GM19395 (cell line): ENCODE results near the gene DNAJC15.
"Not testable (repeated sequence)": the region's sequence is repeated elsewhere in the genome, so short reads cannot be mapped to it uniquely, and the experiment has no call there.

Experiments
- ATAC-seq: cut with Tn5 transposase; IDR thresholded peaks from one replicate; pipeline ENCODE4 v1.9.1; 2021; ENCODE audit warnings: mild to moderate bottlenecking, moderate library complexity; ENCODE audit not compliant: unreplicated experiment

The DNAJC15 gene

DNA sequence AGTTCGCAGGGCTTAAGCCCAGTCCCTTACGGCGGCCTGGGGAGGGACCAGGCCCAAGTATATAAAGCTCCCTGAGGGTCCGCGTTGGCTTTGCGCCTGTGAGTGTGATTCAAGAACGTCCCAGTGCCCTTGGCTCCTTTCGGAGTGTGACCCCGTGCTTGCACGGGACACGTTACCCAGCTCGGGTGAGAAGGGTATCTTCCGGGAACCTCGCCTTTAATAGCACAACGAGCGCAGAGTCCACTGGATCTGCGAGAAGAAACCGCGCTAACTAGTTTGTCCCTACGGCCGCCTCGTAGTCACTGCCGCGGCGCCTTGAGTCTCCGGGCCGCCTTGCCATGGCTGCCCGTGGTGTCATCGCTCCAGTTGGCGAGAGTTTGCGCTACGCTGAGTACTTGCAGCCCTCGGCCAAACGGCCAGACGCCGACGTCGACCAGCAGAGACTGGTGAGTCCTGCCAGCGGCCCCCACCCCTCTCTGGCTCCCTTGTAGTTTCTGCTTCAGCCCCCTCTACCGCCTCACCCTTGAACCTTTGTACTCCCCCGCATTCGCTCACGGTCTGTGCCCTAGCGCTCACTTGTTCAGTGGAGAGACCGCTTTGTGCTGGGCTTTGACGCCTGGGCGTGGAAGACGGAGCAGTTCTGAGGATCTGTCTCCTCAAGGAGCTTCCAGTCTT lies at the start of gene DNAJC15:
DNAJC15 (plus strand) TSS at position 298 of the 675 bp plus-strand sequence; CDS start at position 339, 41 bp downstream.
- peak; percentile 90 for ATAC-seq

DNA sequence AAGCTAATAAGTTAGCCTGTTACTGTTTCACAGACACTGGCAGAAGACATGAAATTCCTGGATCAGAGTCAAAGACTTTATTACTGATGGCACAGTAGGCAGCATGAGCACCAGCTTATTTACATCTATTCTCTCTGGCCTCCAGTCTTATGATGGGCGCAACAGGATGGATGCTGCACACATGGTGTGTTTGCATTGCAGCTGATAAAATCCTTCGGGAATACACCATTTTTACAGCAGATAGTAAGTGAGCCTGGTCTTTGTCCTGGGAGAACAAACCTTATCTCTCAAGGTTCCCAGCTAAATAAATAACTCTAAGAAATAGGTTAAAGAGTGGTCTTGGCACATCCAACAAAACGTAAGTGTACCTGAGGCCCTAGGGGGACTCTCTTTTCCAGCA lies 47.3 kb upstream of the DNAJC15 start:
- ATAC-seq = no peak

DNA sequence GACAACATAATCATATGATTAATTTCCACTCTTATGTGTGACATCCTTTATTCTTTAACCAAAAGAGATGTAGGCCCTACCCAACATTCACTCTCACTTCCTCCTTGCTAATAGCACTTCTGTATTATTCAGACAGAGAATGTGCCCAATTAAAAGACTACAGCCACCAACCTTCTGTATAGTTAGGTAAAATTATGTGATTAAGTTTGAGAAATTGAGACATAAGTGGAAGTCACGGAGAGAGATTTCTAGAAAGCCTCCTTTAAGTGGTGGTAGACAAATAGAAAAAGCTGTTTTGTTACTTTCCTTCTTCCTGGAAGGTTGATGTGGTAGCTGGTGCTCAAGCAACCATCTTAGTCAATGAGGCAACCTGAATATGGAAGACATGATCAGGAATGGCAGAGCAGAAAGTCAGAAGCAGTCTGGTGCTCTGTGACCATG lies 46.1 kb upstream of the DNAJC15 start:
- no peak for ATAC-seq

DNA sequence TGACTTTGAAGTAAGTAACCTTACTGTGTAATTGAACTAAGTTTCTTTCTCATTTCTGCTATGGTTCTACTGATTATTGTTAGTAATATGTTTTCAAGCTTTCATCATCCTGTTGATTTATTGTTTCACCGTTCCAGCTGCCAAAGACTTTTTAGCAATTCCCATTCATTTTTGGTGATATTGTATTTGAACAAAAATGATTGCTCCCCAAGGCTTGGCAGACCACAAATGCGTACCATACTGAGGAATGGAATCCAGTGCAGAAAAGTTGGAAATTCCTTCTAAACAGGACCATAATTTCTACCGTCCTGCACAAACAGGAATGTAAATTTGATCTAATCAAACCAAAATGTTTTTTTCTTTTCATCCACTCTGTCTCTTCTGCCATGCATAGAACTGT lies 42.1 kb upstream of the DNAJC15 start:
- no peak for ATAC-seq

DNA sequence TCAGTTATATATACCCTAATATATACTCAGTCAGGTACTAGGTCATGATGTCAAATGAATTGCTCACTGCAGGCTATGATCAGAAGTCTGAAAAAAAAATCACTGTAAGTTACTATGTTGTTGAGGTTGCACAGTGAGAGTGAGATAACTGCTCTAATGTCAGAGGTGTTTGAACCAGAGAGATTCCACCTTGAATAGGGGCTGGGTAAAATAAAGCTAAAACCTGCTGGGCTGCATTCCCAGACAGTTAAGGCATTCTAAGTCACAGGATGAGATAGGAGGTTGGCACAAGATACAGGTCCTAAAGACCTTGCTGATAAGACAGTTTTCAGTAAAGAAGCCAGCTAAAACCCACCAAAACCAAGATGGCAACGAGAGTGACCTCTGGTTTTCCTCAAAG lies 41.5 kb upstream of the DNAJC15 start:
- ATAC-seq = no peak

DNA sequence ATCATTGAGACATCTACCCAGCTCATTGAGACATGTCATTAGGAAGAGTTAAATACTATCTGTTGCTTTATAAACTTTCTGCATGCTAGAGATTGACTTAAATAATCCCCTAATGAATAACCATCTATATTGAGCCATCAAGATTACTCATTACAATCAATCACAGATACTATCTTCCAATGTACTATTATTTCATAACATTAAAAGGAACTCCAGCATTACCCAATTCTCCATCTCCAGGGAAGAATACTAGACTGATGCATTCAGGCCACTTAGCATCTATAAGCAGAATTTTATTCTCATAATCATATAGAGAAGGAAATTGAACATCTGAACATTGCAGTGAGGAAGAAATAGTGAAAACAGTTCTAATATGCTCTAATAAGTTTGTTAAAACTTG lies 39.4 kb upstream of the DNAJC15 start:
- no peak for ATAC-seq

DNA sequence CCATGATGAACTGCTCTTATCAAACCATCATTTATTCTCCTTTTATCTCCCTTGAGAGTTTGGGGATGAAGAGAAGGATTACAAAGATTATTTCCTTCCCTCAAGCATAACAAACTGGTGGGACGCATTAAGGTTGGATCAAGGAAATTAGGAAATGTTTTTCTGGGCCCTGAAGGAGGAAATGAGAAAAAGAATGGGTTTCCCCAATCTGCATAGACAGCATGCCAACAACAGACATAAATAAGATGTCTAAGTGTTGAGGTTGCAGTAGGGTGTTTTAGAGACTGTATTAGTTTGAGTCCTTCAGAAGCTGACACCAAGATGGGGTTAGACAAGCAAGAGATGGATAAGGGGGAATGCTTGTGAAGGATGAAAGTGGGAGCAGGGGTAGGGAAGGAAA lies 38.7 kb upstream of the DNAJC15 start:
- no peak for ATAC-seq

DNA sequence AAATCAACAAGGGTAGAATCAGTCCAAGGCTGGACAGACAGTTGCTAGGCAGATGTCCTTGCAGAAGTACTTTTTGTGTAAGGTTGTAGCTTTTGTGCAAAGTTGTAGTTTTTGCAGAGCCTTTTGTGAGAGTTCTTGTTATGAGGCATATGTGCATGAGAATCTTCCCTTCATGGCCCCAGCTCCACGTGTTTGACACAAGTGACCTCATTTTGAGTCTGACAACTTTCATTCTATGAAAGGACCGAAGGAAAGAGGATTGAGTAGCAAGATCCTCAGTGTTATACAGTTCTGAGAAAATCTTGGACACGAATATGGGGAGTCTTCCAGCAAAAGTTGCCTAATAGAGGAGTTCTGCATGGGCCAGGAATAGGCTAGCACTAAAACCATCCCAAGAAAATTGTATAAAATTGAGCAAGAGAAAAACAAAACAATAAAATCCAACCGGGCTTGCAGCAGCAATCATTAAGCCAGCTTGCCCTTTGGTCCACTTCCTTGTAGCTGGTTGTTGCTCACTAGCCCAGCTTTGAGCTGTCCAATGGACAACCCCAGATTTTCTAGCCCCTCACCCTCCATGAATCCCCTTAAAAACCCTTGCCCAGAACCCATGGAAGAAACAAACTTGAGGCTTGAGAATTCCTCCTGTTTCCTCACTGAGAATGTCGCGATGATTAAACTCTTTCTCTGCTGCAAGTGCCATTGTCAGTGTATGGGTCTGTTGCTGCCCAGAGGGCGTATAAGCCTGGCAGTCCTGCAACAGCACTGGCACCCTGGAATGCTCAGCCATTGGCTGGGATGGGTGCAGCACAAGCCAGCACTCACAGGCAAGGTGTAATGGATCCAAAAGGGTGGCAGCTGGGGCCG lies 37.8 kb upstream of the DNAJC15 start:
- ATAC-seq = no peak

DNA sequence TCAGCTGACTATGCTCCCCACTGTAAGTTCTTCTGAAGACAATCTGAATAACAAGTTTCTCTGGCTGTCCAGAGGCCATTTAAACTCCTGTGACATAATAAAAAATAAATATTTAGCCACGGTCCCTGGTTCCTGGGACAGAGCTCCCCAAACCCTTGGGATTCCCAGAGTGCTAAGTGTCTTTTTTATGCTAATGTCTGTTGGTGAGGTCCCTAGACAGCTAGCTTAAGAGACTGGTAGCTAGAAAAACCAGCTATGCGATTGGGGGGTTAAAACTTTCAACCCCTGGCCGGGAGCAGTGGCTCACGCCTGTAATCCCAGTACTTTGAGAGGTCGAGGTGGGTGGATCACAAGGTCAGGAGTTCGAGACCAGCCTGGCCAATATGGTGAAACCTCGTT lies 37.2 kb upstream of the DNAJC15 start:
- no peak for ATAC-seq

DNA sequence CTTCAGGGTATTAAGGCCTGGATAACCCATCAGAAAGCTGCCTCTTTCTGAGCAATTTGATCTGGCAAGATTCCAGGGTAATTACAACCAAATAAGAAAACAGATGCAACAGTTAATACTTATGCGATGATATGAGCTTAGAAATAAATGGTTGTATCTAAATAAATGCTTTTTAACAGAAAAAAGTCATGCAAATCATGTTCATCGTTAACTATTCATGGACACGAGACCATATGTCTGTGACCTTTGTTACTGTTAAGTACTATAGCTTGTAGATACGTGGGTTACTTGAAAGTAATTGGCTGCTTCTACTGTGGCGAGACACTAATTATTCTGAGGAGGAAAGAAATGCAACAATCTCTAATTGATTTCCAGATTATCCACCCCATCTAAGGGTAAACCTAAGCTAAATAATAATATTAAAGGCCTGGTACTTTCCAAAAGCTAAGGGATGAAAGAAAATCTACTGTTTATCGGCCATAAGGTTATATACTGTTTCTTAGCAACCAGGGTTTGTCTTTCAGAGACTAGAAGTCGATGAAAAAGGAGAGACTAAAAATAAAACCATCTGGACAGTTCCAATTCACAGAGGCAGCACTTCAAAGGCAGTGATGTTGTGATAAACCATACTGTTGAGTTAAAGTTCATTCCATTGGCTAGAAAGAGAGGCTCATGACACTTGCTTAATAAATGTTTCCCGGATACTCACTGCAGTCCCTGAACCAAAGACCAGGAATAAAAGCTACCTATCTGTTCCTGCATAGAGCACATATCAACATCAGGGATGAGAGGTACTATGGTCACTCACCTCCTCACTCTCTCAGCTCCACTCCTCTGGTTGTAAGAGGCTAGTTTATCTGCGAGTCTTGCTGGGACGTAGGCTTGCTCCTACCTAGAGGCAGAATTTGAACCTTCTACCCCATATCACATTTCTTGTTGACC lies 32.8 kb upstream of the DNAJC15 start:
- no peak for ATAC-seq

DNA sequence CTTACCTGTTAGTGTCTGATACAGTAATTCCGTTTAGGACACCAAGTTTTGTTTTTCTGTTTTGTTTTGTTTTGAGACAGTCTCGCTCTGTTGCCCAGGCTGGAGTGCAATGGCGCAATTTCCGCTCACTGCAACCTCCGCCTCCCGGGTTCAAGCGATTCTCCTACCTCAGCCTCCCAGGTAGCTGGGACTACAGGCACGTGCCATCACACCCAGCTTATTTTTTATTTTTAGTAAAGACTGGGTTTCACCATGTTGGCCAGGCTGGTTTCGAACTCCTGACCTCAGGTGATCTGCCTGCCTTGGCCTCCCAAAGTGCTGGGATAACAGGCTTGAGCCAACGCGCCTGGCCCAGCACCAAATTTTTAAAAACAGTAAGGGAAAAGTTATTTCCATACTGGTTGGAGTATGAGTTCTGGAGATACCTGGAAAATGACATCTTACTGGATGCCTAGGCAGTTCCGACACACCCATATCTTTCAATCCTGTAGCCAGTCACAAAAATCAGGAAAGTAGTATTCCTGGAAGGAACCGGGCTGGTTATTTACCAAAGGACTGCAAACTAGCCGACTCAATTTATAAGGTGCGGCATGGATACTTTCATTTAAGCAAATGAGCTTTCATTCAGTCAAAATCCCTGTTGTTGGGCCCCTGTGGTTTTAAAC lies 32.0 kb upstream of the DNAJC15 start:
- ATAC-seq = not testable (repeated sequence)

DNA sequence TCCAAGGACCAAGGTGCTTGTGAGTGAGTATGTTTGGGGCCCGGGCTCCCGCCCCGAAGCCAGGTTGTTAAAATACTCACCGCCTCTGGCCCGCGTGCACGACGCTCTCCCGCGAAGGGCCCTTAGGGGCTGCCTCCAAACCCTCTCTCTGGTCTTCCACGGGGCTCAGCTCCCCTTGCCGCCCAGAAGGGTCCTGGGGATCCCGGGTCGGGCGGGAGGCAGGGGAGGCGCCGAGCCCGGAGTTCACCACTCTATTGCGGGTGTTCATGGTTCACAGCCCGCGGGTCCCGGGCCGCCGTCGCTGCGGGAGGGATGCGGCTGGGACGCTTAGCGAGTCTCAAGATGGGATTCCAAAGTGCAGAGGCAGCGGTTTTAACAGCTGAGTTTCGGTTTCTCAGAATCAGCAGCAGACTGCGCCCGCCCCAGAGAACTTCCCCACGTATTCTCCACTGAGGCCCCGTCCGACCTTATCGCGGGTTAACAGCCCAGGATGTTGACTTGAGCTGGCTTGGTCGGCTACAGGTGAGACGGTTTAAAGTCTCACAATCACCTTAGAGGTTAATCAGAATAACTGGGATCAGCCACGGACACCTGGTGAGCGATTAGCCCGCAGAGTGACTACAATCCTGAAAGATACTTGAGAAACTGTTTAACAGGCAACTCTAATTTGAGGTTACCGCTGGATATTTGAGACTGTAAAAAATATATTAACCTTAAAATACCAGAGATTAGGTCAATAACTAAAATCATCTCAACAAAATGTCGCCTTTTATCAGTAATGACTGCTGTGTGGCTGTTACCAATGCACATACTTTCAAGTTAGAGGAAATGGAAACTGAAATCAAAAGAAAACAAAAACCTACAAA lies 31.3 kb upstream of the DNAJC15 start, which contains the start of gene EPSTI1:
EPSTI1 (minus strand) TSS at position 344 of the 866 bp plus-strand sequence; CDS start at position 268, 76 bp downstream.
- ATAC-seq = peak; percentile 72

DNA sequence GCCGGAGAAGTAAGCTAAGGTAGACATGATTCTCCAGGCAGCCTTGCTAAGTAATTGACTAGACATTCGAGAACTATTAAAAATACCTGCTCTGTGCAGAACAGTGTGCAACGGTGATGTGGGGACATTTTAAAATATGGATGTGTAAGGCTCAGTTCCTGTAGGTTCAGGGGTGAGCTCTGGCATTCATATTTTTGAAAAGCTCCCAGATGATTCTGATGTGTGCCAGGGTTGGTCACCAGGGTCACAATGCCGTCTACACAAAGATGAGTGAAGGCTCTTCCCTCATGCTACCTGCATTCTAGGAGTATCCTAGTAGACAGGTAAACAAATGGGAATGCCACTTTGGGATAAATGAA lies 30.6 kb upstream of the DNAJC15 start:
- peak; percentile 5 for ATAC-seq

DNA sequence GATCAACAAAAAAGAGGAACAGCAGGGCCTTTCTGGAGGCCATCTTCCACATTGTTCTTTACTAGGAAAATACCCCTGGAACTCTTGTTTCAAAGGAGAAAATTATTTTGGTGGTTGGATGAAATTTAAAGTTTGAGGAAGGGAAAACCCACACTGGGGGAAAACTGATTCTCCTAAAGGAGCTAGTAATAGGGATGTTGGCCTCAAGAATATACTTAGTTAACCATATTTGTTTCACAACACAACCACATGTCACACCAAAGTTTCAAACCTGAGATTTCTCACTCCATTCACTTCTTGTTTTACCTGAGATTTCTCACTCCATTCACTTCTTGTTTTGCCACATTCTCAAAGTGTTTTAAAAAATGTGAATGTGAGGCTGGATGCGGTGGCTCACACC lies 28.5 kb upstream of the DNAJC15 start:
- no peak for ATAC-seq

DNA sequence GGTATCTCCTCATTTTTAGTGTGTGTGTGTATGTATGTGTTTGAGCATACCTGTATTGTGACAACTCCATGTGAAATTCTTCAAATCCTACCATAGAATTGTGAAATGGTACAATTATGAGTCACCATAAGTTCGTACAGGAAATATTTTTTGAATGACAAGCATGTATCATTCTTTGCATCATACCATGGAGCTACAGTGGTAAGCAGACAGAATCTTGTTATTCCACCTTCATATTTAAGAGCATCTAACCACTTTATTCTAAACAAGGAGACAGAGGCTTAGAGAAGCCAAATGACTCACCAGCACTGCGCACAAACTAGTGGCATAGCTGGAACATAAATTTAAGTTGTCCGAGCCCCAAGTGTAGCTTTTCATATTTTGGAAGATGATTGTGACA lies 26.8 kb upstream of the DNAJC15 start:
- ATAC-seq = no peak

DNA sequence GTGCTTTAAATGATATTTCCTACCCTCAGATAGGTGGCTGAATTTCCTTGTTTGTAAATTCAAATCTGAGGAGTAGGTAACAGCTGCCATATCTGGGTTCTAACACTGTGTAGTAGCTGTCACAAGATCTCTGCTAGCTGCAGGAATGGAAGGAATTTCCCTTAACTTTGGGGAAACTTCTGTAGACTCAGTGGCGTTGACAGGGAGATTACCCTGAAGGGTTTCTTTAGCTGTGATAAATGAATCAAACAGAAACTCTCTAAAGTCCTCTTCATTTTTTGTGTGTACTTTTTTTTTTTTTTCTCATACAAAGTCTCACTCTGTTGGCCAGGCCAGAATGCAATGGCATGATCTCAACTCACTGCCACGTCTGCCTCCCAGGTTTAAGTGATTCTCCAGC lies 26.0 kb upstream of the DNAJC15 start:
- ATAC-seq = no peak

DNA sequence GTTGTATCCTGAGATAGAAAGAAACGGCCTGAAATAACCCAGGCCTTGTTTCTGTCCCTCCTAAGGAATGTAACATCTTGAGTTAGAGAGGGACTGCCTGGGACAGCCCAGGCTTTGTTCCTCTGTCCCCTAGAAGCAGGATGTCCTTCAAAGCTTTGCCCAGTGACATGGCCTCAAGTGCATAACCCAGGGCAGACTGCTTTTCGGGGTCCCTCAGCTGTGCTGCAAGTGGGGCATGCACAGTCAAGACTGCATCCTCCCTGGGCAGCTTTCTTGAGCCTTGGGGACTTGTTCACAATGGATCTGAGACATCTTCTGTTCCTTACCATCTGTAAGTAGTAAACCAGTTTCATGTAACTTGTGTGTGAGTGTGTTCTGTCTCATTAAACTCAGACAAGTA lies 23.9 kb upstream of the DNAJC15 start:
- ATAC-seq = no peak

DNA sequence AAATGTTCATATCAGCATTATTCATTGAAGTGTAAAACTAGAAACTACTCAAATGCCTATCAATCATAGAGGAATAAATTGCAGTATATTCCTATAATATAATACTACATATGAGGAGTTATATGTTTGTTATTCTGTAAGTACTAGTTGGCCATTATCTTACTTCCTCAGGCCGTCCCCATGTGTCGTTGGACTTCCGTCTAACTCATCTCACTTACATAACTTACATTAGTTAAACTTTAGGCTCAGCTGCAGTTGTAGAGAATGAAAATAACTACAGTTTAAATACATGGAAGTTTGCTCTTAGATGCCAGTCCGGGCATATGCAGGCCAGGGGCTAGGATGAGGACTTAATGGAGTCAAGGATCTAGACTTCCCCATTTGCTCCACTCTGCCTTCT lies 22.7 kb upstream of the DNAJC15 start:
- ATAC-seq = no peak

DNA sequence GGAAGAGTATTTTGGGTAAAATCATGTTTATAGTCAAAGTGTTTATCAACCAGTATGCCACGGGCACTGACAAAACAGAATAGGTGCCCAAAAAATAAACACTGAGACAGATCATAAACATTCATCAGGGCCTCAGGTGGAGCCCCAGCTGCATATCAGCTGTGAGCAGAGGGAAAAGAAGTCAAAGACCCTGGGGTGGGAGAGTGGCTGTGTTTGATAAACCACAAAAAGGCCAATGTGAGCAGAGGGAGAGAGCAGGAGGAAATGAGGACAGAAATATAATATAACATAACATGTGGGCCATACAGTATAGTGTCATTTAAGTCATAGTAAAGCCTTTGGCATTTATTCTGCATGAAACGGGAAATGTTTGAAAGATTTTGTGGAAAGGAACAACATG lies 21.4 kb upstream of the DNAJC15 start:
- ATAC-seq = no peak

DNA sequence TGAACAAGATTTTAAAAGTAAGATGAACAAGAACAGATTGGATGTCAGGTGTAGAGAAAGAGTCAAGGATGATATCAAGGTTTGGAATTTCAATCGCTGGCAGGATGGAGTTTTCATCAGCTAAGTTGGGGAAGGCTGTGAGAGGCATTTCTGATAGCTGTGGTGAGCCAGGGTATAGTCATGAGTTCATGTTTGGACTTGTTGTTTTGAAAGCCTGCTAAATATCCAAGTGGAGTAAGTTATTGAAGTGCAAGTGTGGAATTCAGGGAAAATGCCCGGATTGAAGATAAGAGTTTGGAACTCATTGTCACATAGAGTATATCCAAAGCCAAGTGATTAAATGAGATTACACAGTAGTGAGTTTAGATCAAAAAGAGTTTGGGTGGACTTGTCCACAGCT lies 20.4 kb upstream of the DNAJC15 start:
- ATAC-seq = no peak
